SKM-1 (cell line): ENCODE data around the gene DCLK1.

Source experiments
- DNase-seq: peaks from one replicate; lab custom pipeline; 2025; ENCODE audit not compliant: unreplicated experiment; lab: John Stamatoyannopoulos, UW

The DCLK1 gene

DNA sequence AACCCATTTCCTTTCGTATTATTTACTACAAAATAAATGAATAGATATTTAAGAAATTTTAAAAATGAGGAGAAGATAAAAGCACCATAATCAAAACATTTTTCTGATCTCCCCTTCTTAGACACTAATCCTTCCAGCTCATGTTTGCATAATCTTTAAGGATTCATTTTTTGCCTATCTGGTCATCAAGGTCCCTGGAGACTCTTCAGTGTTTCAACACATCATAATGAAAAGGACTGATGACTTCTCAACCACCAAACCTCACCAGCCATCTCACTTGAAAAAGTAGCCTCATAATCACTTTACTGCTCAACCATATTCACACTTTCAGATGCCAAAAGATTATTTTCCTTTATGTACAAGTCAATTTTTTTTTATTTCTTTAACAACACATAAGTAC lies 80.1 kb downstream of the DCLK1 start:
- DNase-seq = no peak

DNA sequence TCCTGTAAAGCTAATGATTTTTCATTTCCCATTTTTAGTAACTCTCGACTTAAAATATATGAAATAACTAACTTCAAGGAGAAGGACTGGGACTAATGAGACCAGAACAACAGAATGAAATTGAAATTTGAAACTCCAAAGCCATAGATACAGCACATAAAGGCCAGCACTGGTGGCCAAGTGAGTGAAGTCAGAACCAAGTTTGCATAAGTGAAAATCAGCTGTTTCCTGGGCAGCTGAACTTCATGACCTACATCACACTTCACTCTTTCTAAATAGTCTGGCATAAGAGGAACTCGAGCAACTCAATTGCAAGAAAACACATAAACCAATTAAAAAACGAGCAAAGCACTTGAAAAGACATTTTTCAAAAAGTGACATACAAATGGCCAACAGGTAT lies 84.5 kb downstream of the DCLK1 start:
- DNase-seq = no peak

DNA sequence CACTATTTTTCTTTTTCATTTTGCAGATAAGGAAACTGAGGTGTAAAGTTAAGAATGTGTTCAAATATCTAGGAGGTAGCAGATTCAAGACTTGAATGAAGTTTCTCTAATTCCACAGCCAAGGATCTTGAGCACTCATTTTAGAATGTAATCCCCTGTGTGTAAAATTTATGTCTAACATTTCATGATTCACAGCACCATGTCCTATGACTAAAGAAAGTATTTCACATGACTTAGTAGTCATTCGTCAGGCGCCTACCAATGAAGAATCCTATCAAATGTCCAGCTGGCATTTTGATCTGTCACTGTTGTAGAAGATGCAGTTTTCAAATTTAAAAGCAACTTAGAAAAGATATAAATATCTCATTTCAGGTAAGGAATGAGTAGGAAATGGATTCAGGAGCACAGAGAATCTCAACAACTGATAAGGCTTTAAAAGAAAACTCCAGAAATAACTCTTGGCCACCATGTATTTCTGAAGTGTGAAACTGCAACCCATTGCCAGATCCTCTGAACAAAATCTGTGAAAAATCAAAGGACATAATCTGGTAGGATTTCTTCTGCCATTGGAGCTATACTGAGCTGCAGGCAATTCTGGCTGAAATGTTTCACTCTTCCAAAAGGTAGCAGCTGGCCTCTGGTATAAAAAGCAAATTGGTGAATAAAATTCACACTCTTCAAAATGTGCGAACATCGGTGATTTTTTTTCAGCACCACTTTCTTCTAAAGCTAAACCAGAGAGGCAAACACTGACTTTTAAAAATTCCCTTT lies 92.2 kb downstream of the DCLK1 start:
- no peak for DNase-seq

DNA sequence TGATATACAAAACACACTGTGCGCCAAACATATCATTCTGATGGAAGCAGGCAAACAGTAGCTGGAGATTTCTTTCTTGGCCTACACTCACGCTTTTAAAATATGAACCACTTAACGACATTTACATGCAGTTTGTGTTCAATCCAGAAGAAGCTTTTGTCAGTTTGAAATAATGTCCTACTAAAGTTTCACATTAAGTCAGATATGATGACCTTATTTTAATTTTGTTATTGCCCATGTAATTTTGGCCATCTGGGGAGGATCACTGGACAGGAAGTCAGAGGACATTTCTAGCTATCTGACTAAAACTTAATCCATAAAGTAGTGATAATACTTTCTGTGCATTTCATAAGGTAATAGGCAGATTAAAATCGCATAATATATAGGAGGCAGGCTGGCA lies 98.1 kb downstream of the DCLK1 start:
- DNase-seq = no peak

DNA sequence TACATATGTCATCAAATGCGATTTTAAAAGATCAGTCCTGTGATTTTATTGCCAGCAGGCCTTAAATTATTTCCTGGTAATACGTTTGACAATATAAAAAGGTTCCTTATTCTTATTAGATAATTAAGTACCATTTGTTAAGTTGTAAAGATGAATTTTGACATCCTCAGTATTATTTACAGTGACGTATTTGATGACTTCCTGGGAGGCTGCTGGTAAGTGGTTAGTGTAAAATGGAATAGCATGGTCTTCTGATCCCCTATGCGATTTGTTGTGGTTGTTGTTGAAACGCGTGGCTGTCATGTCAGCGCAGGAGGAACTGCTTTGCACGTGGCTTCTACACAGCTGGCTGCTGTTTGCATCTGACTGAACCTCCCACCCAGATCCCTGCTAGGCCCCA lies 99.7 kb downstream of the DCLK1 start:
- no peak for DNase-seq

DNA sequence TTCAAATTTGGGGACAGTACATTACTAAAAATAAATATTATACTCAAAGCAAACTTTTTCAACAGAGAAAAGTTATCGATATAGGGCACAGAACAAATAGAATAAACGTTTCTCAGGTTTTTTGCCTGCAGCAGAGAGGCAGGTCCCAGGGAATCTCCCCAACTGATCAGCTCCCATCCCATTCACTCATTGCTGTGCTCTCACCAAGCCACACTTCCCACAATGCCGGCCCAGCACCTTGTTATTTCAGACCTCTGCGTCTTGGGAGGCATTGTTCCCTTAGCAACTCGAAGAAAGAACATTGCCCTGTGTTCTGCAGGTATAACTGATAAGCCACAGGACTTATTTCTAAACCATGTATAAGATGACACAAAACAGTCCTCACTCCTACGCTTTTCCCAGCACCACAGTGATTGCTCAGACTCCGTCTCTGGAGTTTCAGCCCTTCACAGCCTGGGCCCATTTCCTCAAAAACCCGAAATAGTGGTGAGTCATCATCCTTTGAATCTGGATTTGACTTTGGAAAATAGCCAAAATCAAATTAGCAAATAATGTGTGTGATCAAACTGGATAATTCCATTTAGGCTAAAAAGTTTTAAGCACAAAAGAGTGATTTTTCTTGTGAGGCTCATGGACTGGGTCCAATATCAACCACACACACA lies 100.4 kb downstream of the DCLK1 start:
- DNase-seq = no peak

DNA sequence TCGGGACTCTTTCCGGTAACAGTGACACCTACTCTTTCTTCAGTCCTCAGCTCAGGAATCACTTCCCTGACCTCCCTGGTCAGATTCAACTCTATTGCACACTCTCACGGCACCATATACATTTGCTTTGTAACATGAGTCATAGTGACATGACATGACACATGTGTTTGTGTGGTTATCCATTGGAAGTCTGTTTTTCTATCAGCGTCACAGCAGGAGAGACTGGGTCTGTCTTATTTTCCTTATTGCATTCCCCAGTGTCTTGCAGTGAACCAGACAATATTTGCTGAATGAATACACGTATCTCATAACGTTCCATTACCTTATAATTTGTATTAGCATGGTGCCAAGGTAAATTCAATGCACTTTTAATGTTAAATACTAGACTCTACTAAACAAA lies 102.0 kb downstream of the DCLK1 start:
- DNase-seq = no peak

DNA sequence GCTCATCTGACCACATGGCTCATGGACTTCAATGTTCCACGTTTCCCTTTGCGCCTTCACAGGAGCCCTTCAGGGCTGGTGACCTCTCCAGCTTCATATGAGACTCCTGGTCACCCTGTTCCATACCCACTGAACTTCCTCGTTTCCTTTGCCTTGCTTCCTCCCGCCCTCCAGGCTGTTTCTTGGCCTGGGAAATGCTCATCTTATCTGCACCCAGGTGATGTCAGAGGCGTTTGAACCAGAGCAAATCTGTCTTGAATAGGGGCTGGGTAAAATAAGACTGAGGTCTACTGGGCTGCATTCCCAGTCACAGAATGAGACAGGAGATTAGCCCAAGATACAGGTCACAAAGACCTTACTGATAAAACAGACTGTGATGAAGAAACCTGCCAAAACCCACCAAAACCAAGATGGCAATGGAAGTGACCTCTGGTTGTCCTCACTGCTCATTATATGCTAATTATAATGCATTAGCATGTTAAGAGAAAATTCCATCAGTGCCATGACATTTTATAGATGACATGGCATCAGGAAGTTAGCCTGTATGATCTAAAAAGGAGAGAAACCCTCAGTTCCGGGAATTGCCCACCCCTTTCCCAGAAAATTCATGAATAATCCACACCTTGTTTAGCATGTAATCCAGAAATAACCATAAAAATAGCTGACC lies 102.7 kb downstream of the DCLK1 start:
- DNase-seq = no peak

DNA sequence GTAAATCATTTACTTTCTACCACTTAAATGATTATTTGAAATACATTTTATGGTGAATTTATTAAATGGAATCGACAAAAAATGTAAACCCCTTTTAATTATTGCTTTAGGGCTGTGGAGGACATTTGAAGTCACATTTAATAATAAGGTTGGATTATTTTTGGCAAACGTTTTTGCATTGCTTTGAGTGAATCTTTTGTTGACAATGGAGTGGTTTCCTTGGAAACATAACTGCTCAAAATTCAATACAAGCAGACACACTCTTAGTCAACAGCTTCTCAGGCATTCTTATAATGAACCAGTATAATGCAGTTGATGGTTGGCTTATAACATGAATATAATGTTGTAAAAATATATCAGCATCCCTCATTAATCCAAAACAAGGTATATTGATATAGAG lies 104.7 kb downstream of the DCLK1 start:
- DNase-seq = no peak

DNA sequence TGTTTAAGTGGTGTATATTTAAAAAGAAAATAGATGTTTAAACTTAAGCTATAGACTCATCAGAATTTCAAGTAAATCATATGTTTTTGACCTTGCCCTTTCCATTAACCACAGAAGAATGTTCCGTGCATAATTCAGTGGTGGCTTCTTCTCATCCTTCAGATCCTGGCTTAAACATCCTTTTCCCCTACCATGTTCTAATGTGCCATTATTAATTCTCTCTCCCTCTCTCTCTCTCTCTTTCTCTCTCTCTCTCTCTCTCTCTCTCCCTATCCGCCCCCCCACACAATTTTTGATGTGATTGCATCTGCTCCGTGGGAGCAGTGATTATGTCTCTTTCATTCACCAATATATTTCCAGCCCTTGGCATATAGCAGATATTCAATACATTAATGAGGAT lies 116.4 kb downstream of the DCLK1 start:
- no peak for DNase-seq

DNA sequence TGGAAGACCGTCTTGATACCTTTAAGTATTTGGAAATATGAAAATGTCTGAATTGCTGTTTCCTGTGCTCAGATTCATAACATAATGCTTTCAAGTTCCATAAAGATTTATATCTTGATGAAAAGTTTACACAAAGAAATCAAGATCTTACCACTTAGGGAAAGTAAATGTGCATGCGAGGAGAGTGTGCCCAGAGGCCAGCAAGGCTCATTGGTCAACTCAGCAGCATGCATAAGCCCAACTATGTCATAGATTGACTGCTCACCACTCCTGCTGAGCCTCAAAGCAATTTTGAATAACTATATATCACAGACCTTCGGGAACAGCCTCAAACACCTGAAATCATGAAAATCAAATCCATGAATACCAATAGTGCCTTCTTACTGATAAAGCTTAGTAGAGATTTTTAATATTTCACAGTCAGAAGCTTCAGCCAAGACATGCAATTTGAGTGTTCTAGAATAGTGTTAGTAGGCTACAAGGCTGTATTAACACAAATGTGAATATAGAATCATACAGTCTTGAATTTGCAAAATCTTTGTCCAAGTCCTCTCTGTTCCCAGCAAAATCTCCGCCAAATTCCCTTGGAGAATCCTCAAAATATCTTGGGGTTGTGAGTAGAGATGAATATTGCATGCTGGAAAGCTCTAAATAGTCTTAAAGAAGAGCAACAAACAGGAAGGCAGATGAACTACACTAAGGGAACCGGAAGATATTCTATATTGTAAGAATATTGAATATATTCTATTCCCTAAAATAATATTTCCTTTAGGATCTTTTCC lies 124.1 kb downstream of the DCLK1 start:
- DNase-seq = no peak

DNA sequence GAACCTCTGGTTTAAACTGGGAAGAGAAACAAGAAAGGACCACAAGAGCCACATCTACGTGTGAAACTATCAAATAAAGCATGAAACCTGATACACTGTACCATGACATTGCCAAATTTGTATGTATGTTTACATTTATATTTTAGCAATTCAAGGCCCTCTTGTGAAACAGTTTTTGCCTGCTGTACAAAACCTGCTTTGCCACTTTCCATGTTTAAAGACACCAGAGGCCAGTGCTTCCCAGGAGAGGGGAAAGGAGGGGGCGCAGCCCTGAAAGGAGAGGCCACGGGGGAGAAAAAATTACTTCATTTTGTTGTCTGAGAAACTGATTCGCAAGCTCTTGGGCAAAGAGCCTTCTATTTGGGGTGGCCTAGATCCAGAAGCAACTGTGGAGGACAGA lies 124.8 kb downstream of the DCLK1 start:
- DNase-seq = no peak

DNA sequence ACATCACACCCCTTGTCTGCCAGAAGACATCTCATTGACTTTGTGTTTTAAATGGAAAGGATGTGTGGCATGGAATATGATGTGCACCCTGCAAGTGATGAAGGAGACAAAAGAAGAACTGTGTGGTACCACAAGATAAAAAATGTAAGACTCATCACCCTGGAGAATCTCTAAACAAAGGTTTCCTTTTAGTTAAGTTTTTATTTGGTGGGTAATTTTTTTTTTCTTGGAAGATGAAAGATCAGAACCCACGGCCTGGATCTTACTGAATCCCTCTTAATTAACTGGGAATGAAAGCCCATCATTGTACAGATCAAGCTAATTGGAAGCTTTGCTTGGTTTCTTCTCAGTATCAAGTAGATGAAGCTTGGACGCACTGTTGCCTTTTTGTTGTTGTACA lies 129.6 kb downstream of the DCLK1 start:
- no peak for DNase-seq

DNA sequence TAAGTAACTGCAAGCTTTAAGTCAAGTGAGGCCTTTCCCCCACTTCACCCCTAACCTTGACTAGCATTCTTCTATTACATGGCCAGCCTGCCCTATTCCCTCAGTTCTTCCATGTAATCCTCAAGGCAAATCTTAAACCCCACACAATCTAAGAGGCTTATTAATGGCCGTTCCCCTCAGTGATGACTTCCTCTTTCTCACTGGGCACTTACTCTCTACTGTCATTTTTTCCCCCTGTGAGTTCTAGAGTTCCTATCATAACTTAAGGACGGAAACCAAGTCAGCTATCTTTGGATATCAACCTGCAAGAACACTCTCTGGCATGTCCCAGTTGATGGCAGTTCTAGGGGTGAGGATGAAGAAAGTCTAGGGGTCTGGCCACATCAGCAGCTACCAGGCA lies 131.2 kb downstream of the DCLK1 start:
- DNase-seq = no peak

DNA sequence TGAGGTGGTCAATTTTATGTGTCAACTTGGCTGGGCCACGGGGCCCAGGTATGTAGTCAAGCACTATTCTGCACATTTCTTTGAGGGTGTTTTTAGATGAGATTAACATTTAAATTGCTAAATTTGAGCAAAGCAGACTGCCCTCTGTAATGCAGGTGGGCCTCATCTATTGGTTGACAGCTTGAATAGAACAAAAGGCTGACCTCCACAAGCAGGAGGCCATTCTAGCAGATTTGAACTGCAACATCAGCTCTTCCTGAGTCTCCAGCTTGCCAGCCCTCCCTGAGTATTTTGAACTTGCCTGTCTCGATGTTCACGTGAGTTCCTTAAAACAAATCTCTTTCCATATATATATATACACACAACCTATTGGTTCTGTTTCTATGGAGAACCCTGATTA lies 134.8 kb downstream of the DCLK1 start:
- DNase-seq = no peak

DNA sequence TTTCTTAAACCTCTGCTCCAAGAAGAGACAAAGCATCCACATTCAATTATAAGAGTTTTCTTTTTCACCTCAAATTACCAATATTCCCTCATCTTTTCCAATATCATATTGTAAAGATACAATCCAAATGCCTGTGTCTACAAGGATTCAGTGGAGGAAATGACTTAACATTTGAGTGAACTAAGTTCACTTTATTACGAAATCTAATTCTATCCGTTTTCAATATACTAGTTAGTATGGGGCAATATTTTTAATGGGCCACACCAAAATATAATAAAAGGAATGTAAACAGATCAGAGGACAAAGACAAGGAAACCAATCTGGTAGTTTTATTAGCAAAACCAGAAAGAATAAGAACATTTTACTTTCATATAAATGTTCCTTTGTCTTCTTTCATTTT lies 136.0 kb downstream of the DCLK1 start:
- no peak for DNase-seq

DNA sequence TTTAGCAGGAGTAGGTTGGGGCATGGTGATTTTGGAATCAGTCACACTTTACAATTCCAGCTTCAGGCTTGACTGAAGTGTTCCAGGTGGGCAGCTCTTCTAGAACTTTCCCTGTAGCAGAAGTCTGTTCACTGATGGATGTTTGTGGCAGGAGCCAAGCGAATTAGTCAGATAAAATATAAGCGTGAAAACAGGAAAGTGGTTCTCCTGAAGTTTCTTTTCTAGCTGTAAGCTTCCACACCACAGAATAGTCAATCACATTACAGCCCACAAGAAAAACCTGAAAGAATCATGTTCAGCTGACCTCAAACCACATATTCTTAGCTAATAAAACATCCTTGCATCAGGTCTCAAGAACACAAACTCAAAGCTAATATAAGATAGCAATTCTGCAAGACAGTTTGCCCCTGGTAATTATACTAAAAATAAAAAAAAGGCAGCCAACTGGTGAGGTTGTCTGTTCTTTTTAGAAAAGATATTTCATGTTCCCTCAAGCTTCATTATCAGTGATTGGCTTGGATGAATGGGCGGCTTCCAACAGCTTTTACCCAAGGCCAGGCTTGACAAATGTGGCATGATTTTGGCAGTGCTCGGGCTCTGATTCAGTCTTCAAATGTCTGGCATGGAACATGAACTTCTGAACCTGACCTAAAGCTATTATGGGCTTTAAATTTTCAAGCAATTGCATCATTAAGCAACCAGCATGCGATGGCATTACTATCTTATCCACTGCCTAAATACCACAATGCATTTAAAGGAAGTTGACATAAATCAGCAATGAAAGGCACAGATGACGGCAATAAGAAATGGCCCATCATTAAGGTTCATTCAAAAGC lies 136.8 kb downstream of the DCLK1 start:
- no peak for DNase-seq

DNA sequence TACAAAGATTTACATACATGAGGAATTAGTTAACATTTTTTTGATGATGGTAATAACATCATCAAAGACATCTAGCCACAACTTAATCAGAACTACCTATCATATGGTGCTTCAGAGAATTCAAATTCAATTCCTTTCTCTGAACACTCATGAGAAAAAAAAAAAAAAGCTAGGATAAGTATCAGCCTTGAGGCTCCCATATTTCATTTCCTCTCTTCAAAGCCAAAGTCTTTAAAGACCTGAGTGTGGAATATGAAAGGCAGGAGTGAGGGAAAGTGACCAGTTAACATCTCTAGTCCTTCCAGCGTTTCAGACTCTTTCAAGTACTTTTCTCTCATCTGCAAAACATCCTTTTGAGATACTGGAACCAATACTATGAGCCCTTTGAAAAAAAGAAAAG lies 137.5 kb downstream of the DCLK1 start:
- DNase-seq = no peak

DNA sequence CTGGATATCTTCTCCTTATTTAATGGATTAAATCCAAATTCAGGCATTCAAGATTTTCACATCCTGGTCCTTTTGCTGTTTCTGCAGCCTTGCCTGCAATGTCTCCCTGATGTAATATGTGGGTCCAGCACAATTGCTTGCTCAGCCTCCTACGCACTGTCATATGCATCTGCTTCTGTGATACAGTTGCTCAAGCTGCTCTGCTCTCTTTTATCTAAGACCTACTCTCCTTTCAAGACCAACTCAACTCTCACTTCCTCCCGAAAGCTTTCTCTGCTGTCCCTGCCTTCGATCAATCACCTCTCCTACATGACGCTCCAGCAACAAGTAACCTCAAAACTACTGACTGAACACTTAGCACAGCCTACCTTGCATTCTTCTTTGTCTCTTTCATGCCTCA lies 138.2 kb downstream of the DCLK1 start:
- no peak for DNase-seq

DNA sequence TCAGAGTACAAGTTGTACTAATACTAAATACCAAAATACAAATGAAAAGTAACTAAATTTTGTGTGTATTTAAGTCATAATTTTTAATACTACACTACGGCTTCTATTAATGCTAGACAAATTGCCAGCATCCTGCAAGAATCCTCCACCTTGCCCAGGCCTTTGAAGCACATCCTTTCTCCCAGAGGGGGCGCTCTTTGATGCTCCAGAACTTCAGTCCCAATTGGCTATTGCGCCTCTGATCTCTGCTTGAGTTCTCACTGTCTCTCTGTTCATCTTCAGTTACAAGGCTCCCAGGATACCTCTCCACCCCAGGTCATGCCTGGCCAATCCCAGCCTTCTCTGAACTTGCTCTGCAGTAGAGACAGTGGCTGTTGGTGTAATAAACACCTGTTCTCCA lies 141.0 kb downstream of the DCLK1 start:
- DNase-seq = no peak

DNA sequence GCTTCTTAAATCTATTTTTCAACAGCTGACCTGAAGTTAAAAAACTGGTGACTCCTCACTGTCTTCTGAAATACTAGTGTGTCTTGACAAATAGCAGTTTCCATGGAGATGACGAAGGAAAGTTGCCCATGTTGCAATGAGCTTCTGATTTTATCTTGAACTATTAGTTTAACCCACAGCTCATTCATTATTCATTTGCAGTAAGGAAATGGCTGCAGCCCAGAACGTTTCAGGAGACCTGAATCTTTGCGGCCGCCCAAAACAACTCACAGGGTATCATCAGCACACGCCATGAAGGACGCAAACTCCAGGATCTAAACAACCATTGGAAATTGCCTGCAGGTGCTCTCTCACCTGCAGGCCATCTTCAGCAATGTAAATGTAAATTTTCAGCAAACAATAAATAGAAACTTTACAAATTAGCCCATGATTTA lies 142.5 kb downstream of the DCLK1 start:
- no peak for DNase-seq
